HL-60 (cell line): ENCODE measurements around the gene LGALS4.

Source experiments
- DNase-seq, 2 experiments: peaks; one replicate each; pipeline ENCODE4 v3.0.0-alpha.2; 2010 to 2020; ENCODE audit warnings: low read depth in 1 of 2, low spot score in 1 of 2
- H3K27ac ChIP-seq: fragments of 250-450 bp; sonication (Bioruptor Pico); replicated peaks from 2 replicates; pipeline ENCODE4 v1.5.1; 2020; ENCODE audit warnings: mild to moderate bottlenecking, moderate library complexity
- H3K27me3 ChIP-seq: fragments of 250-450 bp; sonication (Bioruptor Pico); 2 replicates; pipeline ENCODE4 v1.5.1; 2021; ENCODE audit warnings: mild to moderate bottlenecking, moderate library complexity; ENCODE audit not compliant: insufficient read depth, poor library complexity, severe bottlenecking
- H3K4me3 ChIP-seq: replicated peaks from 2 replicates; pipeline ENCODE4 v1.5.1; 2011; ENCODE audit warnings: mild to moderate bottlenecking, control low read depth, low read length; ENCODE audit not compliant: insufficient read depth
- GABPA ChIP-seq: IDR thresholded peaks from 2 replicates; pipeline ENCODE4 v1.6.1; 2012; ENCODE audit warnings: low read depth
- POLR2AphosphoS5 ChIP-seq: IDR thresholded peaks from 2 replicates; pipeline ENCODE4 v1.6.1; 2012; ENCODE audit warnings: low read depth
- SPI1 ChIP-seq: IDR thresholded peaks from 2 replicates; pipeline ENCODE4 v1.6.1; 2012; ENCODE audit warnings: low read depth, mild to moderate bottlenecking, borderline replicate concordance
- TF ChIP-seq, protein P1 (sequence below): IDR thresholded peaks from 2 replicates; pipeline ENCODE4 v1.6.1; 2012; ENCODE audit warnings: low read depth; ENCODE audit not compliant: insufficient replicate concordance
- TF ChIP-seq, protein P2 (sequence below): IDR thresholded peaks from one replicate; pipeline ENCODE4 v1.5.1; 2011; ENCODE audit warnings: low read length, control low read depth, inconsistent platforms; ENCODE audit not compliant: insufficient read depth

The LGALS4 gene

DNA sequence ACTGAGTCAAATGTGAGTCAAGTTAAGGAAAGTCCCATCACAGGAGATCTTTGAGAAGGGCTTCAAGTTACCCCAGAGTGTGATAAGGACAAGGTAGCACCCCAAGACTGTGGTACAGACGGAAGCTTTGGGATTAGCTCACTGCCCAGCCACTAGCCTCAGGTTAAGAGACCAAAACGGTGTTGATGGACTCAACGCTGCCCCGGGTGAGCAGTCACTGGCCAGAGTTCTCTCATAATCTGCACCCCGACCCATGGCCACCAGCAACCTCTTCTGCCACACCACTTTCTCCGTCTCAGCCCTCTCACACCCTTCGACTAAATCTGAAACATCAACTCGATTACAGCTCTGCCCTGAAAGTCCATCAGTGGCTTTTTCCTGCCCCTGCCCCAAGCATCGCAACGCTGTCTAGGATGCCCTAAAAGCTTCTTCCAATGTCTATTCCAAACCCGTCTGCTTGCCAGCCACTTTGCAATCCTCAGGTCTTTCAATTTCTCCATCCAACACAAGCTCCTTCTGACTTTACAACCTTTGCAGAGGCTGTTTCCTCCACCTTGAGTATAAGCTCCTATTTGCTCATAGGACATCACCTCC is 31.4 kb upstream of the LGALS4 start:
- no peak for TF ChIP-seq POLR2AphosphoS5
- TF ChIP-seq GABPA: no peak
- TF ChIP-seq, protein P1, sequence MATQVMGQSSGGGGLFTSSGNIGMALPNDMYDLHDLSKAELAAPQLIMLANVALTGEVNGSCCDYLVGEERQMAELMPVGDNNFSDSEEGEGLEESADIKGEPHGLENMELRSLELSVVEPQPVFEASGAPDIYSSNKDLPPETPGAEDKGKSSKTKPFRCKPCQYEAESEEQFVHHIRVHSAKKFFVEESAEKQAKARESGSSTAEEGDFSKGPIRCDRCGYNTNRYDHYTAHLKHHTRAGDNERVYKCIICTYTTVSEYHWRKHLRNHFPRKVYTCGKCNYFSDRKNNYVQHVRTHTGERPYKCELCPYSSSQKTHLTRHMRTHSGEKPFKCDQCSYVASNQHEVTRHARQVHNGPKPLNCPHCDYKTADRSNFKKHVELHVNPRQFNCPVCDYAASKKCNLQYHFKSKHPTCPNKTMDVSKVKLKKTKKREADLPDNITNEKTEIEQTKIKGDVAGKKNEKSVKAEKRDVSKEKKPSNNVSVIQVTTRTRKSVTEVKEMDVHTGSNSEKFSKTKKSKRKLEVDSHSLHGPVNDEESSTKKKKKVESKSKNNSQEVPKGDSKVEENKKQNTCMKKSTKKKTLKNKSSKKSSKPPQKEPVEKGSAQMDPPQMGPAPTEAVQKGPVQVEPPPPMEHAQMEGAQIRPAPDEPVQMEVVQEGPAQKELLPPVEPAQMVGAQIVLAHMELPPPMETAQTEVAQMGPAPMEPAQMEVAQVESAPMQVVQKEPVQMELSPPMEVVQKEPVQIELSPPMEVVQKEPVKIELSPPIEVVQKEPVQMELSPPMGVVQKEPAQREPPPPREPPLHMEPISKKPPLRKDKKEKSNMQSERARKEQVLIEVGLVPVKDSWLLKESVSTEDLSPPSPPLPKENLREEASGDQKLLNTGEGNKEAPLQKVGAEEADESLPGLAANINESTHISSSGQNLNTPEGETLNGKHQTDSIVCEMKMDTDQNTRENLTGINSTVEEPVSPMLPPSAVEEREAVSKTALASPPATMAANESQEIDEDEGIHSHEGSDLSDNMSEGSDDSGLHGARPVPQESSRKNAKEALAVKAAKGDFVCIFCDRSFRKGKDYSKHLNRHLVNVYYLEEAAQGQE: no peak
- TF ChIP-seq SPI1: no peak
- TF ChIP-seq, protein P2, sequence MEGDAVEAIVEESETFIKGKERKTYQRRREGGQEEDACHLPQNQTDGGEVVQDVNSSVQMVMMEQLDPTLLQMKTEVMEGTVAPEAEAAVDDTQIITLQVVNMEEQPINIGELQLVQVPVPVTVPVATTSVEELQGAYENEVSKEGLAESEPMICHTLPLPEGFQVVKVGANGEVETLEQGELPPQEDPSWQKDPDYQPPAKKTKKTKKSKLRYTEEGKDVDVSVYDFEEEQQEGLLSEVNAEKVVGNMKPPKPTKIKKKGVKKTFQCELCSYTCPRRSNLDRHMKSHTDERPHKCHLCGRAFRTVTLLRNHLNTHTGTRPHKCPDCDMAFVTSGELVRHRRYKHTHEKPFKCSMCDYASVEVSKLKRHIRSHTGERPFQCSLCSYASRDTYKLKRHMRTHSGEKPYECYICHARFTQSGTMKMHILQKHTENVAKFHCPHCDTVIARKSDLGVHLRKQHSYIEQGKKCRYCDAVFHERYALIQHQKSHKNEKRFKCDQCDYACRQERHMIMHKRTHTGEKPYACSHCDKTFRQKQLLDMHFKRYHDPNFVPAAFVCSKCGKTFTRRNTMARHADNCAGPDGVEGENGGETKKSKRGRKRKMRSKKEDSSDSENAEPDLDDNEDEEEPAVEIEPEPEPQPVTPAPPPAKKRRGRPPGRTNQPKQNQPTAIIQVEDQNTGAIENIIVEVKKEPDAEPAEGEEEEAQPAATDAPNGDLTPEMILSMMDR: no peak

DNA sequence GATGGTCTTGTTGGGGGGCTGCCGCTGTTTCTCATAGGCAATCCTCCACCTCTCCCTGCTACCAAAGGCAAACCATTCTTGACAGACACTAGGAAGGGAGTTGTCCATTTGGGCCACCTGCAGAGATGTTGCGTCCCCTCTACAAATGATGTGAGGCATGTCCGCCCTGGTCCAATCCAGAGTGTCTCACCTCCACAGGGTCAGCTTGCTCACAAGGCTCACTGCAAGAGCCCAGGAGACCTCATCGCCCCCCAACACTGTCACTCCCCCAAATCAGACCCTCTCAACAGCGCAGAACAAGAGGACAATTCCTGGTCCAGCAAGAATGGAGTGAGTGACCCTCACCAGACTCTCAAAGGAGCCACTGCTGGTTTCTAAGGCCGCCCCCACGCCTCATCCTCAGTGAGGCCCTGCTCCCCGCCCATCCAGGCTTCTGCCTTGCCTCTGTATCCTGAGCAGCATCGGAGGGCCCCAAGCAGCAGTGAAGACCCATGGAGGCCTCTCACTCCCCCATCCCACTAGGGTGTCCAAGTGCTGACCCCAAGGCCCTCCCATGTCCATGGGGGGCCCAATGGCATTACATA is 30.5 kb upstream of the LGALS4 start:
- Histone ChIP-seq H3K4me3 (no peak overlapping the region), H3K27ac (no peak overlapping the region), H3K27me3 (no peaks in the 10 kb centered on the region)
- TF ChIP-seq, protein P1: no peak
- no peak for TF ChIP-seq POLR2AphosphoS5
- no peak for TF ChIP-seq GABPA
- no peak for TF ChIP-seq SPI1
- TF ChIP-seq, protein P2: no peak
- DNase-seq: no peak

More for the DNA sequence above, 31.4 kb upstream of the LGALS4 start:
- no peak for DNase-seq
- Histone ChIP-seq H3K4me3 (no peak overlapping the region), H3K27ac (no peak overlapping the region), H3K27me3 (no peaks in the 10 kb centered on the region)

DNA sequence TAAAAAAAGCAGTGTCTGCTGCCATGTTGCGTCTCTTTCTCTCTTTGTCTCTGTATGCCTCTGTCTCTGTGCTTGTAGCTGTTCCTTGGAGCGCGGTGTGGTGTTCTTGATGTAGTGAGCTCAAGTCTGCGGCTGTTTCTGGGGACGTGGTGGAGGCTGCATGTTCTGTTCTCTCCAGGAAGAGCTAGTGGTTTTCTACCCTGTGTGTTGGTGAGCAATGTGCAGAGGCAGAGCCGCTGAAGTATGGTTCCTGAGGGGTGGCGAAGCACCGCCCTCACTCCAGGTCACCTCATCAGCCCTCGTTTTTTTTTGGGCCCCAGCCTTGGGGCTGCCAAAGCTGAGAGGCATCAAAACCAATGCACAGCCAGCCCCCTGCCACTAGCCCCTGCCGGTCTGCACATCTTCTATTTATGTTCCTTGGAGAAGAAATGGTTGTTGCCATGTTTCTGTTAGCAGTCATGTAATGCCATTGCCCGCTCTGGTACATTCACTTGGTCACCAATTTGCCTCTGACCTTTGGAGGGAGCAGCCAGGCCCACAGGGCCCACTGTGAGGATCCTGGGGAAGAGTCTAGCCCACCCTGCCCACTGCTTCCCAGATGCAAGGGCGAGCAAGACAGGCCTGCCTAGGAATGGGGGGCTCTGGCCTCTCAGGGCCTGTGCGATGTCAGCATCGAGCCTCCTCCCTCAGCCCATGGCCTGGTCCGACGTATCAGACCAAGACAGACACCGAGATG is 29.9 kb upstream of the LGALS4 start:
- no peak for DNase-seq
- Histone ChIP-seq H3K4me3 (no peak overlapping the region), H3K27ac (no peak overlapping the region), H3K27me3 (no peaks in the 10 kb centered on the region)
- TF ChIP-seq SPI1: no peak
- TF ChIP-seq, protein P1: no peak
- TF ChIP-seq POLR2AphosphoS5: 0 out of 2 replicates have a peak, but pooled peaks have one; percentile 9
